HUDEP-2 (cell line): ENCODE results near the gene EXOC6.
"Not testable (repeated sequence)": the region's sequence is repeated elsewhere in the genome, so short reads cannot be mapped to it uniquely, and the experiment has no call there.

Source experiments
- DNase-seq, 76 experiments: peaks; one replicate each; lab custom pipeline; 2025; ENCODE audit not compliant: unreplicated experiment in 76 of 76; lab: John Stamatoyannopoulos, UW

EXOC6 gene

GRCh38 chr10:93097386-93097785, 249.1 kb downstream of the EXOC6 start:
- no peak for DNase-seq

- no peak for DNase-seq
Observed at GRCh38 chr10:93098816-93099215, 250.5 kb downstream of the EXOC6 start.

DNA sequence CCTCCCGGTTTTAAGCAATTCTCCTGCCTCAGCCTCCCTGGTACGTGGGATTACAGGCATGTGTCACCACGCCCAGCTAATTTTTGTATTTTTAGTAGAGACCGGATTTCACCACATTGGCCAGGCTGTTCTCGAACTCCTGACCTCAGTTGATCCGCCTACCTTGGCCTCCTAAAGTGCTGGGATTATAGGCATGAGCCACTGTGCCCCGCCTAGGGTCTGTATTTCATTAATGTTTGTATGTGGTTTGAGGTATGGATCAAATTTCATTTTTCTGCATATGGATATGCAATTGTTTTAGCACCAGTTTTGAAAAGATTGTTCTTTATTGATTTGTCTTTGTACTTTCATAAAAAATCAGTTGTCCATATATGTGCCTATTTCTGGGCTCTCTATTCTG, 251.3 kb downstream of the EXOC6 start:
- DNase-seq, result no peak

DNA sequence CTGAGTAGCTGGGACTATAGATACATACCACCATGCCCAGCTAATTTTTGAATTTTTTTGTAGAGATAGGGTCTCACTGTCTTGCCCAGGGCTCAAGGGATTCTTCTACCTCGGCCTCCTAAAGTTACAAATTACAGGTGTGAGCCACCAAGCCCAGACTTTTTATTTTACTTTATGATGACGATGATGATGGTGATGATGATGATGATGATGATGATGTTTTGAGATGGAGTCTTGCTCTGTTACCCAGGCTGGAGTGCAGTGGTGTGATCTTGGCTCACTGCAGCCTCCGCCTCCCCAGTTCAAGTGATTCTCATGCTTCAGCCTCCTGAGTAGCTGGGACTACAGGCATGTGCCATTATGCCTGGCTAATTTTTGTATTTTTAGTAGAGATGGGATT, 252.8 kb downstream of the EXOC6 start:
- DNase-seq, result not testable (repeated sequence)

DNA sequence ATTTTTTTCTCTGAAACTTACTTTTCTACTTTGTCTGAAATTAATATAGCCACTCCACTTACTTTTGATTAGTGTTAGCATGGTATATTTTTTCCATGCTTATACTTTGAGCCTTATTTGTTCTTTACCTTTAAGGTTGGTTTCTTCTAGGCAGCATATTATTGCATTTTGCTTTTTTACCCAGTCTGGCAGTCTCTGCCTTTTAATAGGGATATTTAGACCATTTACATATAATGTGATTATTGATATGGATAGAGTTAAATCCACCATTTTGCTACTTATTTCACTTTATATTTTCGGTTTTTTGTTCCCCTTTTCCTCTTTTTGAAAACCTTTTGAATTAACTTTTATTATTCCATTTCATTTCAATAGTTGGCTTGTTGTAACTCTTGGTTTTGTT, 255.6 kb downstream of the EXOC6 start:
- no peak for DNase-seq

GRCh38 chr10:93106631-93107072, 258.3 kb downstream of the EXOC6 start:
- no peak for DNase-seq
